ENCODE results near the gene DRC3.

DNA sequence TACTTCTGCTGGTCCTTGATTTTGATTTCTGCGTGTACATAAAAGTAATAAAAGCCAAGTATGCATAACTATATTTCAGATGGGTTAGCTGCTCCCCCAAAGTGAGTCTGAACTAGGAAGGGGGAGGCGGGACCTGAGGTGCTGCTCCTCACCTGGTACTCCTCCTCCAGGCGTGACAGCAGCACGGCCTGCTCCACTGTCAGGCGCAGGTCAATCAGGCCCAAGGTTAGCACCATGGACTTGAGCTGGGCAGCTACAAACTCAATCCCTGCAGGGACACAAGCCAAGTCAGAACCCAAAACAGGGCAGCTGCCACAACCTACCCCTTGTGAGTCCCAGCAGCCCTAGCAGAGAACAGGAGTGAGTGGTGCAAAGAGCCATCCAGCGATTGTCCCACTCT, 48.3 kb downstream of the DRC3 start:
- no peak for TF ChIP-seq POLR2A (IDR thresholded peaks at IDR 0.05; ENCODE audit: low read depth)
- TF ChIP-seq, protein P1, sequence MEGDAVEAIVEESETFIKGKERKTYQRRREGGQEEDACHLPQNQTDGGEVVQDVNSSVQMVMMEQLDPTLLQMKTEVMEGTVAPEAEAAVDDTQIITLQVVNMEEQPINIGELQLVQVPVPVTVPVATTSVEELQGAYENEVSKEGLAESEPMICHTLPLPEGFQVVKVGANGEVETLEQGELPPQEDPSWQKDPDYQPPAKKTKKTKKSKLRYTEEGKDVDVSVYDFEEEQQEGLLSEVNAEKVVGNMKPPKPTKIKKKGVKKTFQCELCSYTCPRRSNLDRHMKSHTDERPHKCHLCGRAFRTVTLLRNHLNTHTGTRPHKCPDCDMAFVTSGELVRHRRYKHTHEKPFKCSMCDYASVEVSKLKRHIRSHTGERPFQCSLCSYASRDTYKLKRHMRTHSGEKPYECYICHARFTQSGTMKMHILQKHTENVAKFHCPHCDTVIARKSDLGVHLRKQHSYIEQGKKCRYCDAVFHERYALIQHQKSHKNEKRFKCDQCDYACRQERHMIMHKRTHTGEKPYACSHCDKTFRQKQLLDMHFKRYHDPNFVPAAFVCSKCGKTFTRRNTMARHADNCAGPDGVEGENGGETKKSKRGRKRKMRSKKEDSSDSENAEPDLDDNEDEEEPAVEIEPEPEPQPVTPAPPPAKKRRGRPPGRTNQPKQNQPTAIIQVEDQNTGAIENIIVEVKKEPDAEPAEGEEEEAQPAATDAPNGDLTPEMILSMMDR (IDR thresholded peaks at IDR 0.05) = no peak
- TF ChIP-seq POLR2AphosphoS5 (IDR thresholded peaks at IDR 0.05) = no peak

Data from esophagus muscularis mucosa (tissue), 3 donors.